Endothelial cell of umbilical vein (primary cell): Measurements from ENCODE around the gene MRPL27. TPM values are rescaled to one million over a fixed set of nuclear protein-coding genes. Genes with fewer than 3 reads are reported as not detected.

ENCODE experiments used
- BruUV-seq: library from RNA; stranded (reverse); fragments of 400-500 nt; replicated peaks from 2 replicates; lab custom pipeline; 2021; lab: Mats Ljungman, UMichigan
- CTCF ChIA-PET: fragments of 300-600, 350-600 bp; sonication (Branson Sonifier 250); formaldehyde crosslinking; loops from one replicate; lab custom pipeline; 2021; ENCODE audit warnings: antibody characterized with exemption, inconsistent platforms; lab: Charles Lee
- POLR2A ChIA-PET: fragments of 300-600, 350-600 bp; sonication (Branson Sonifier 250); formaldehyde crosslinking; loops from one replicate; lab custom pipeline; 2021; ENCODE audit warnings: antibody characterized with exemption, inconsistent platforms; lab: Charles Lee
- DNase-seq: peaks from one replicate; pipeline ENCODE4 v3.0.0-alpha.2; 2011; ENCODE audit warnings: low read depth, low spot score
- FAIRE-seq: peaks from 2 replicates; lab custom pipeline; 2011; peaks lifted over from hg19 to GRCh38; lab: Jason Lieb, UNC
- H2AFZ ChIP-seq: 2 replicates; pipeline ENCODE4 v1.6.0; 2012; ENCODE audit warnings: low read depth, low read length, control low read depth, inconsistent platforms
- H3K27ac ChIP-seq: 2 replicates; pipeline ENCODE4 v1.5.1; 2011; ENCODE audit warnings: low read depth, mild to moderate bottlenecking, control low read depth, low read length, moderate library complexity; ENCODE audit not compliant: insufficient read depth
- H3K27me3 ChIP-seq, 2 experiments: 2 replicates each; pipeline versions ENCODE4 v1.6.0 to v1.6.1; 2011; ENCODE audit warnings: low read length in 2 of 2, mixed read lengths in 1 of 2; ENCODE audit not compliant: control insufficient read depth in 2 of 2, insufficient read depth in 2 of 2
- H3K36me3 ChIP-seq, 2 experiments: 2 replicates in 1 of 2; 3 replicates in 1 of 2; pipeline ENCODE4 v1.5.1; 2011; ENCODE audit warnings: low read length in 2 of 2, mild to moderate bottlenecking in 1 of 2, moderate library complexity in 1 of 2; ENCODE audit not compliant: control insufficient read depth in 2 of 2, insufficient read depth in 2 of 2; ENCODE audit errors: extremely low read depth in 1 of 2
- H3K4me1 ChIP-seq: 3 replicates; pipeline ENCODE4 v1.5.1; 2011; ENCODE audit warnings: mild to moderate bottlenecking, low read length; ENCODE audit not compliant: control insufficient read depth, insufficient read depth; ENCODE audit errors: extremely low read depth
- H3K4me2 ChIP-seq: 2 replicates; pipeline ENCODE4 v1.6.1; 2011; ENCODE audit warnings: low read length, control low read depth, mixed read lengths; ENCODE audit not compliant: insufficient read depth
- H3K4me3 ChIP-seq, 3 experiments: fragments of 200-600 bp in 1 of 3; sonication (generic), shearing (Covaris generic) in 1 of 3; replicated peaks in 1 of 3; 2 replicates each; pipeline ENCODE4 v1.5.1; 2011 to 2016; ENCODE audit warnings: control low read depth in 3 of 3, low read length in 3 of 3, mild to moderate bottlenecking in 2 of 3, inconsistent platforms in 1 of 3, low read depth in 1 of 3, moderate library complexity in 1 of 3; ENCODE audit not compliant: insufficient read depth in 1 of 3
- H3K79me2 ChIP-seq: 2 replicates; pipeline ENCODE4 v1.6.0; 2012; ENCODE audit warnings: low read length, inconsistent platforms; ENCODE audit not compliant: control insufficient read depth, insufficient read depth
- H3K9ac ChIP-seq: replicated peaks from 2 replicates; pipeline ENCODE3; 2011; ENCODE audit warnings: low read length, control low read depth; ENCODE audit not compliant: insufficient read depth; ENCODE audit errors: extremely low read depth
- H3K9me1 ChIP-seq: replicated peaks from 3 replicates; pipeline ENCODE4 v1.6.0; 2011; ENCODE audit warnings: mild to moderate bottlenecking, low read length; ENCODE audit not compliant: control insufficient read depth, insufficient read depth; ENCODE audit errors: extremely low read depth
- H3K9me3 ChIP-seq: replicated peaks from 2 replicates; pipeline ENCODE4 v1.5.1; 2012; ENCODE audit warnings: low read length, inconsistent platforms; ENCODE audit not compliant: control insufficient read depth, insufficient read depth
- H4K20me1 ChIP-seq: replicated peaks from 2 replicates; pipeline ENCODE3; 2011; ENCODE audit warnings: mild to moderate bottlenecking, low read length; ENCODE audit not compliant: control insufficient read depth, insufficient read depth; ENCODE audit errors: extremely low read depth
- CTCF ChIP-seq, 2 donors: IDR thresholded peaks; 1 replicate in 1 of 2; 2 replicates in 1 of 2; pipeline ENCODE4 v1.5.1; 2011; ENCODE audit warnings: low read length in 2 of 2, mild to moderate bottlenecking in 2 of 2, moderate library complexity in 2 of 2, control low read depth in 1 of 2, inconsistent platforms in 1 of 2, low read depth in 1 of 2; ENCODE audit not compliant: insufficient read depth in 1 of 2; ENCODE audit errors: extremely low read depth in 1 of 2
- EZH2 ChIP-seq: IDR thresholded peaks from 2 replicates; pipeline ENCODE4 v1.6.1; 2012; ENCODE audit warnings: borderline replicate concordance, low read depth, mild to moderate bottlenecking, moderate library complexity, low read length, inconsistent platforms; ENCODE audit not compliant: severe bottlenecking
- FOS ChIP-seq: IDR thresholded peaks from 2 replicates; pipeline ENCODE4 v1.6.1; 2011; ENCODE audit warnings: mild to moderate bottlenecking, low read length, moderate library complexity, borderline replicate concordance; ENCODE audit not compliant: insufficient read depth
- GATA2 ChIP-seq: IDR thresholded peaks from 2 replicates; pipeline ENCODE4 v1.7.0; 2011; ENCODE audit warnings: low read depth, mild to moderate bottlenecking, moderate library complexity, mixed read lengths, low read length; ENCODE audit not compliant: insufficient read length, insufficient read depth
- JUN ChIP-seq: IDR thresholded peaks from 2 replicates; pipeline ENCODE4 v1.6.1; 2011; ENCODE audit warnings: borderline replicate concordance, low read depth; ENCODE audit not compliant: insufficient read length, insufficient read depth
- MAX ChIP-seq: IDR thresholded peaks from 2 replicates; pipeline ENCODE4 v1.6.1; 2011; ENCODE audit not compliant: insufficient read depth, insufficient read length
- MYC ChIP-seq: IDR thresholded peaks from one replicate; pipeline ENCODE4 v1.6.1; 2011; ENCODE audit warnings: mild to moderate bottlenecking, low read depth, low read length
- POLR2A ChIP-seq: IDR thresholded peaks from 2 replicates; pipeline ENCODE4 v1.6.1; 2012; ENCODE audit warnings: low read depth, mild to moderate bottlenecking, control low read depth, low read length
- POLR2AphosphoS5 ChIP-seq: IDR thresholded peaks from 2 replicates; pipeline ENCODE4 v1.6.1; 2012; ENCODE audit warnings: low read depth, mild to moderate bottlenecking, control low read depth, low read length, moderate library complexity; ENCODE audit not compliant: insufficient read depth
- dilution Hi-C: fragments of 300-500 bp; cut with MboI; formaldehyde crosslinking; loops from one replicate; pipeline ENCODE4 v1.15.0; 2019; ENCODE audit warnings: low sequenced_read_pairs; ENCODE audit not compliant: extremely low pct_ligation_motif_present
- intact Hi-C: fragments of 100-400 bp; cut with micrococcal nuclease; formaldehyde crosslinking; loops from one replicate; pipeline ENCODE4 v1.10.0; 2022
- polyA plus RNA-seq, 4 experiments: library from polyadenylated mRNA; depleted of rRNA in 3 of 4; stranded (reverse) in 3 of 4; unstranded in 1 of 4; fragments of >200 nt; gene quantifications; 2 replicates each; pipeline versions ENCODE4 v1.2.1 to v1.2.3, GENCODE V29; 2011 to 2012; ENCODE audit warnings: missing spikeins in 1 of 4
- total RNA-seq: library from RNA; stranded (reverse); gene quantifications from 2 replicates; pipeline ENCODE4 v1.2.3, GENCODE V29; 2021

MRPL27 gene
- total and polyA plus RNA-seq, 2 donors (not counting 3 experiments of a cell fraction or from before 2014, with no cell fraction given) = 76.2 to 158 TPM

GRCh38 chr17:50349243-50349600, 23.8 kb downstream of the MRPL27 start:
- no peak overlapping the region for H3K4me2 ChIP-seq
- H3K36me3 ChIP-seq = peaks cover 0 to 5% of the 10 kb centered on the region in 2 experiments
- H4K20me1 ChIP-seq = no peaks in the 10 kb centered on the region
- H3K9ac ChIP-seq = no peak overlapping the region
- intact Hi-C loops (no loop called here), dilution Hi-C loops (no loop called here)
- CTCF ChIA-PET = interaction anchor here (1.1 to 4.9 kb wide), 3 partner anchors 9 to 51 kb away, joined by 3 to 24 read pairs (median 5); no protein-coding TSS in a partner anchor
- FAIRE-seq (no peak), DNase-seq (no peak)
- no peak overlapping the region for H3K4me3 ChIP-seq
- no peak overlapping the region for H2AFZ ChIP-seq
- BruUV-seq = no TSS peak
- H3K27me3 ChIP-seq = peaks cover 0 to 5% of the 10 kb centered on the region in 2 experiments
- no peaks in the 10 kb centered on the region for H3K9me3 ChIP-seq
- no peak overlapping the region for H3K27ac ChIP-seq
- TF ChIP-seq FOS (no peak), JUN (no peak), CTCF (IDR thresholded peaks at IDR 0.05; ENCODE audit: extremely low read depth in 1 of 2, insufficient read depth in 1 of 2, low read depth in 1 of 2, low read length in 2 of 2) (no peak), GATA2 (no peak), POLR2AphosphoS5 (no peak), POLR2A (no peak), MYC (no peak), EZH2 (no peak), MAX (no peak)
- peaks cover 28% of the 10 kb centered on the region for H3K4me1 ChIP-seq
- no peaks in the 10 kb centered on the region for H3K9me1 ChIP-seq
- POLR2A ChIA-PET = no interaction called here
- peaks cover 14% of the 10 kb centered on the region for H3K79me2 ChIP-seq
